SJSA1 (cell line): ENCODE results near the gene ANKRD34A. TPM values are rescaled to one million over a fixed set of nuclear protein-coding genes. Genes with fewer than 3 reads are reported as not detected.
"Not testable (repeated sequence)": the region's sequence is repeated elsewhere in the genome, so short reads cannot be mapped to it uniquely, and the experiment has no call there.

Experiments used
- DNase-seq, 2 experiments: peaks; one replicate each; pipeline ENCODE4 v3.0.0-alpha.2; 2015 to 2020; ENCODE audit warnings: low spot score in 2 of 2, low read depth in 1 of 2
- H3K27ac ChIP-seq: fragments of 250-450 bp; sonication (Bioruptor Pico); 2 replicates; pipeline ENCODE4 v1.5.1; 2020; ENCODE audit warnings: mild to moderate bottlenecking, moderate library complexity
- H3K27me3 ChIP-seq: fragments of 250-450 bp; sonication (Bioruptor Pico); replicated peaks from 2 replicates; pipeline ENCODE4 v1.5.1; 2020; ENCODE audit warnings: mild to moderate bottlenecking, moderate library complexity
- H3K36me3 ChIP-seq: fragments of 250-450 bp; sonication (Bioruptor Pico); 2 replicates; pipeline ENCODE4 v1.5.1; 2020; ENCODE audit warnings: mild to moderate bottlenecking
- H3K4me1 ChIP-seq: fragments of 250-450 bp; sonication (Bioruptor Pico); replicated peaks from 2 replicates; pipeline ENCODE4 v1.6.1; 2021; ENCODE audit warnings: mild to moderate bottlenecking
- H3K4me3 ChIP-seq: fragments of 250-450 bp; sonication (Bioruptor Pico); 2 replicates; pipeline ENCODE4 v1.5.1; 2020; ENCODE audit warnings: mild to moderate bottlenecking
- H3K9me3 ChIP-seq: fragments of 250-450 bp; sonication (Bioruptor Pico); replicated peaks from 2 replicates; pipeline ENCODE4 v1.5.1; 2020; ENCODE audit warnings: mild to moderate bottlenecking
- total RNA-seq: library from RNA; depleted of rRNA; stranded (reverse); fragments of >200 nt; shearing (Covaris generic); gene quantifications from 2 replicates; pipeline ENCODE4 v1.2.3, GENCODE V29; 2014

Gene ANKRD34A
- total RNA-seq, 1 experiment from 2014 or later, result 0.13 TPM

DNA sequence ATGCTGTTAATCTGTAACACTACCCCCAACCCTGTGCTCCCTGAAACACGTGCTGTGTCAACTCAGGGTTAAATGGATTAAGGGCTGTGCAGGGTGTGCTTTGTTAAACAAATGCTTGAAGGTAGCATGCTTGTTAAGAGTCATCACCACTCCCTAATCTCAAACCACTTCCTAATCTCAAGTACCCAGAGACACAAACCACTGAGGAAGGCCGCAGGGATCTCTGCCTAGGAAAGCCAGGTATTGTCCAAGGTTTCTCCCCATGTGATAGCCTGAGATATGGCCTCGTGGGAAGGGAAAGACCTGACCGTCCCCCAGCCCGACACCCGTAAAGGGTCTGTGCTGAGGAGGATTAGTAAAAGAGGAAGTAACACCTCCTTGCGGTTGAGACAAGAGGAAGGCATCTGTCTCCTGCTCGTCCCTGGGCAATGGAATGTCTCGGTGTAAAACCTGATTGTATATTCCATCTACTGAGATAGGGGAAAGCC is 31.8 kb downstream of the ANKRD34A start:
- not testable (repeated sequence) for H3K4me3 ChIP-seq, H3K27me3 ChIP-seq, DNase-seq, H3K9me3 ChIP-seq, H3K27ac ChIP-seq, H3K4me1 ChIP-seq
- H3K36me3 ChIP-seq, result peaks cover 36% of the 10 kb centered on the region

DNA sequence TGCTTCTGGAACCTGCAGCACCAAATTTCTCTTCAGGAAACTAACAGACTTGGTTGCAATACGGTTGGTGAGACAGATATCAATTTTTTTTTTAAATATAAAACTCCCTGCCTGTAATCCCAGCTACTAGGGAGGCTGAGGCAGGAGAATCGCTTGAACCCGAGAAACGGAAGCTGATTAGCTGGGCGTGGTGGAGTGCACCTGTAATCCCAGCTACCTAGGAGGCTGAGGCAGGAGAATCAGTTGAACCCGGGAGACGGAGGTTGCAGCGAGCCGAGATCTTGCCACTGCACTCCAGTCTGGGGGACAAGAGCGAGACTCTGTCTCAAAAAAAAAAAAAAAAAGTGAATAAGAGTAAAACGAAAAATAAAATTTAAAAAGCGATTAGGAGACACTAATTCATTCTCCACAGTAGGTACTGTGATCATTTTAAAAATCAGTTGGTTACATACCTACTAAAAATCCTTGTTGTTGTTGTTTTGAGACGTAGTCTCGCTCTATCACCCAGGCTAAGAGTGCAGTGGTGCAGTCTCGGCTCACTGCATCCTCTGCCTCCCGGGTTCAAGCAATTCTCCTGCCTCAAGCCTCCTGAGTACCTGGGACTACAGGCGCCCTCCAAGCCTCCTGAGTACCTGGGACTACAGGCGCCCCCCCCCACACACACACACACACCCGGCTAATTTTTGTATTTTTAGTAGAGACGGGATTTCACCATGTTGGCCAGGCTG is 36.3 kb downstream of the ANKRD34A start:
- Histone ChIP-seq H3K4me1 (peaks cover 8% of the 10 kb centered on the region), H3K9me3 (no peaks in the 10 kb centered on the region), H3K4me3 (peak overlapping the region; percentile 58), H3K36me3 (peaks cover 26% of the 10 kb centered on the region), H3K27me3 (no peaks in the 10 kb centered on the region), H3K27ac (peak overlapping the region; percentile 94)
- no peak for DNase-seq

- H3K9me3 ChIP-seq, result no peaks in the 10 kb centered on the region
- H3K27me3 ChIP-seq, result no peaks in the 10 kb centered on the region
- DNase-seq, result peak; percentile 96 to 97
- H3K4me3 ChIP-seq, result peak within 1 kb of the TSS; percentile 58
- peaks cover 8% of the 10 kb centered on the region for H3K4me1 ChIP-seq
- peaks cover 33% of the 10 kb centered on the region for H3K36me3 ChIP-seq
- peak within 1 kb of the TSS; percentile 94 for H3K27ac ChIP-seq
Observed at GRCh38 chr1:145927063-145927886, 37.1 kb downstream of the ANKRD34A start, which contains the start of gene RBM8A. Gene RBM8A (minus strand): TSS chr1:145927484. CDS start chr1:145927426, 58 bp downstream.

DNA sequence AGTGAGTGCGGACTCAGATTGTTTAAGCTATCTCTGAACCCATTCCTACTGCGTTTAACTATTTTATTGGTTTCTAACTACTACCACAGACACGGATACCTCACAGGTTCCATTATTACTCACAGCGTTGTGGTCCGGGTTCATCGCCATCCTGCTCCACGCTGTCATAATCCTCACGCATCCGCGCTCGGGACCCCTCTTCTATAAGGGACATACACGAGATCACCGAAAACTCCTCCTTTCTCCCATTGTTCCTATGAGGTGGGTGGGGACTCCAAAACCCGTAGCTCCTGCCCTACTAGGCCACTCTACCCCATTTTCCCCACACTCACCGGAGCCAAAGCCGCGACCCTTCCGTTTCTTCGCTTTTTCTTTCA is 37.7 kb downstream of the ANKRD34A start:
- H3K4me1 ChIP-seq, result peaks cover 8% of the 10 kb centered on the region
- H3K27ac ChIP-seq, result peak overlapping the region; percentile 94
- H3K4me3 ChIP-seq, result peak overlapping the region; percentile 58
- no peaks in the 10 kb centered on the region for H3K9me3 ChIP-seq
- no peak for DNase-seq
- no peaks in the 10 kb centered on the region for H3K27me3 ChIP-seq
- peaks cover 34% of the 10 kb centered on the region for H3K36me3 ChIP-seq

DNA sequence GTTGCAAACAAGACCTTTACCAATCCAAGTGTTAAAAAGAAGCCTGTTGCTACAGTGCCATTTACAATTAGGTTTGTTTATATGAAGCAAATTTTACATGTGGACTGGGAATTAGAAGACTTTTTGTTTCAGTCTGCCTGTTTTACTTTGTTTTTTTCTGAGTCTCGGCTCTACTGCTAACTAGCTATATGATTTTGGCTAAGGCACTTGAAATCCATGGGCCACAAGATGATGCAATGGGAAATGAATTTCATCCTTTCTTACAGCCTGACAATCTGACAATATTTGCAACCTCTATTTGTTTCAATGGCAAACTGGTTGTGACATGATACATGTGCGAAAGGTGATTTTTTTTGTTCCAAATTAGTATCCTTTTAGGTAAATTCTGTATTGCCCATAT is 42.1 kb downstream of the ANKRD34A start:
- Histone ChIP-seq H3K9me3 (no peaks in the 10 kb centered on the region), H3K36me3 (peaks cover 29% of the 10 kb centered on the region), H3K27ac (no peak overlapping the region), H3K27me3 (no peaks in the 10 kb centered on the region), H3K4me3 (no peak overlapping the region), H3K4me1 (peaks cover 28% of the 10 kb centered on the region)
- no peak for DNase-seq

DNA sequence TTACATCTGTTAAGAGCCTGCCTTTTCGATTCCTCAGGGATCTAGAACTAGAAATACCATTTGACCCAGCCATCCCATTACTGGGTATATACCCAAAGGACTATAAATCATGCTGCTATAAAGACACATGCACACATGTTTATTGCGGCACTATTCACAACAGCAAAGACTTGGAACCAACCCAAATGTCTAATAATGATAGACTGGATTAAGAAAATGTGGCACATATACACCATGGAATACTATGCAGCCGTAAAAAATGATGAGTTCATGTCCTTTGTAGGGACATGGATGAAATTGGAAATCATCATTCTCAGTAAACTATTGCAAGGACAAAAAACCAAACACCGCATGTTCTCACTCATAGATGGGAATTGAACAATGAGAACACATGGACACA is 44.1 kb downstream of the ANKRD34A start:
- DNase-seq, H3K27me3 ChIP-seq, H3K4me3 ChIP-seq, H3K9me3 ChIP-seq, H3K27ac ChIP-seq: not testable (repeated sequence)
- H3K4me1 ChIP-seq, result peaks cover 24% of the 10 kb centered on the region
- H3K36me3 ChIP-seq, result peaks cover 33% of the 10 kb centered on the region

DNA sequence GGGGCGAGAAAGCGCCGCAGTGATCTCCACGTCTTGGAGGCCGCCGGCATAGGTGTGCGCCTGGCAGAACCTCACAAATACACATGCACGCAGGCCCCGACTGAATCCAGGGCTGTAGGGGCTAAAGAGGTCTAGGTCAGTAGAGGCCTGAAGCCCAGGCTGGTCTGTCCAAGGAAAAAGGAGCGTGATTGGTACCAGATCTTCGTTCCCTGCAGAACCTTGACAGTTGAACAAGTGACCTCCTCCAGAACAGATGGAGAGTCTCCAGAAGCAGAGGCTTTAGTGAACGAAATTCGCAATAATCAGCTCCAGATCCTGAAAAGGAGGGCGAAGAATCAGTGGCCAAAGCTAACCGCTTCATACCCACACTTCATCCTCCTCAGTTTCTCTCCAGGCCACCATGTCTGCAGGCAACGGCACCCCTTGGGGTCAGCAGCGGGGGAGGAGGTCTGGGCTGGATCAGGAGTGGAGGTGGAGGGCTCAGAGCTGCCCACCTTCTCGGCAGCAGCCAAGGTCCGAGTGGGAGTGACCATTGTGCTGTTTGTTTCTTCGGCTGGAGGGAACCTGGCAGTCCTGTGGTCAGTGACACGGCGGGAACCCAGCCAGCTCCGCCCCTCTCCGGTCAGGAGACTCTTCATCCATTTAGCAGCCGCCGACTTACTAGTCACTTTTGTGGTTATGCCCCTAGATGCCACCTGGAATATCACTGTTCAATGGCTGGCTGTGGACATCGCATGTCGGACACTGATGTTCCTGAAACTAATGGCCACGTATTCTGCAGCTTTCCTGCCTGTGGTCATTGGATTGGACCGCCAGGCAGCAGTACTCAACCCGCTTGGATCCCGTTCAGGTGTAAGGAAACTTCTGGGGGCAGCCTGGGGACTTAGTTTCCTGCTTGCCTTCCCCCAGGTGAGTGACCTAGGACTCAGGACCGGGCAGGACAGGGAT is 45.1 kb downstream of the ANKRD34A start:
- H3K27ac ChIP-seq, result peak overlapping the region; percentile 72
- H3K4me3 ChIP-seq, result peak overlapping the region; percentile 76
- no peaks in the 10 kb centered on the region for H3K9me3 ChIP-seq
- H3K36me3 ChIP-seq, result peaks cover 43% of the 10 kb centered on the region
- H3K27me3 ChIP-seq, result no peaks in the 10 kb centered on the region
- DNase-seq, result peak in 1 of 2 experiments; percentile 56
- H3K4me1 ChIP-seq, result peaks cover 27% of the 10 kb centered on the region

- H3K9me3 ChIP-seq, result no peaks in the 10 kb centered on the region
- DNase-seq, result peak; percentile 84 to 90
- no peaks in the 10 kb centered on the region for H3K27me3 ChIP-seq
Observed at GRCh38 chr1:145918144-145918991, 46.0 kb downstream of the ANKRD34A start, which contains the start of gene PEX11B. Gene PEX11B (minus strand): TSS chr1:145918717. CDS start chr1:145918688, 29 bp downstream.

DNA sequence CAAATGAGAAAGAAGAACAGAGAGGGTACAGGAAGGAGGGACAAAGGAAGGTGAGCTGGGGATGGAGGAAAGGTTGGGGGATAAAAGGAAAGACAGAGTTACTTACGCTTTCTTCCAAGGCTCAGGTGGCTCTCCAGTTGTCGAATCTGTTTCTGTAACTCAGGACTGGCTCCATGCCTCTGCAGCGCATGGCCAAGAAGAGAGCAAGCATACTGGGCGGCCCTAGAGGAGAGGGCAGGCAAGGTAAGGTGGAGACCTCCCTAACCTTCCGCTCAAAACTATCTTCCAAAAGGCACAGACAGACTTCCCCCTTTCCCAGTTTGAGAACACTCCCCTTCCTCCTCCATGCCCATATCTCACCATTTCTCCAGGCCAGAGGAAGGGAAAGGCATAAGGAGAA is 46.8 kb downstream of the ANKRD34A start:
- Histone ChIP-seq H3K27ac (no peak overlapping the region), H3K27me3 (no peaks in the 10 kb centered on the region), H3K36me3 (peaks cover 47% of the 10 kb centered on the region), H3K4me1 (peaks cover 27% of the 10 kb centered on the region), H3K9me3 (no peaks in the 10 kb centered on the region), H3K4me3 (peak overlapping the region; percentile 76)
- no peak for DNase-seq

More at GRCh38 chr1:145918144-145918991, 46.0 kb downstream of the ANKRD34A start, which contains the start of gene PEX11B:
- Histone ChIP-seq H3K27ac (peak within 1 kb of the TSS; percentile 72), H3K4me3 (peak within 1 kb of the TSS; percentile 76), H3K4me1 (peaks cover 27% of the 10 kb centered on the region), H3K36me3 (peaks cover 48% of the 10 kb centered on the region)

DNA sequence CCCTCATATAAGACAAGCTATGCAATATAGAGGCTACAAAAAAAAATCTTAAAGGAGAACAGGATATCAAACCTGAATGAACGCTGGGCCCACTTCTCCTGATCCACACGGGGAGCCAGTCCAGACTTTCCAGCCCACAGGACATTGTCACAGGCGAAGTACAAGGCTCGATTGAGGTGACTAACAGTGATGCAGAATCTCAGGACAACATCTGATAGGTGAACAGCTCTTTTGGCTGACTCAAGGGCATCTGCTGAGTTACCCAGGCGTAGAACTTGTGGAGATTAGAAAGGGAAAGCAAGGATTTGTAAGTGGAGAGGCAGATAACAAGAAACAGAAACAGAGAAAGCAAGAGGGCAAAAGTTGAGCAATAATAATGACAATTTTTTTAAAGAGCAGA is 47.6 kb downstream of the ANKRD34A start:
- H3K9me3 ChIP-seq, result no peaks in the 10 kb centered on the region
- DNase-seq, result no peak
- peaks cover 51% of the 10 kb centered on the region for H3K36me3 ChIP-seq
- H3K4me3 ChIP-seq, result no peak overlapping the region
- H3K4me1 ChIP-seq, result peaks cover 27% of the 10 kb centered on the region
- no peaks in the 10 kb centered on the region for H3K27me3 ChIP-seq
- no peak overlapping the region for H3K27ac ChIP-seq

GRCh38 chr1:145912128-145912641 is 52.2 kb downstream of the ANKRD34A start:
- no peak overlapping the region for H3K27ac ChIP-seq
- H3K27me3 ChIP-seq, result no peaks in the 10 kb centered on the region
- H3K9me3 ChIP-seq, result no peaks in the 10 kb centered on the region
- no peak for DNase-seq
- peaks cover 33% of the 10 kb centered on the region for H3K4me1 ChIP-seq
- peaks cover 63% of the 10 kb centered on the region for H3K36me3 ChIP-seq
- H3K4me3 ChIP-seq, result no peak overlapping the region
